NCI-H2227 (cell line): ENCODE measurements around the gene GCG.

Source experiments
- DNase-seq: peaks from one replicate; lab custom pipeline; 2025; ENCODE audit not compliant: unreplicated experiment; lab: John Stamatoyannopoulos, UW

The GCG gene

GRCh38 chr2:162106146-162106551 is 45.9 kb downstream of the GCG start:
- DNase-seq, result no peak

GRCh38 chr2:162103443-162104009 is 48.5 kb downstream of the GCG start:
- DNase-seq, result peak; percentile 73

GRCh38 chr2:162100579-162100978 is 51.5 kb downstream of the GCG start:
- DNase-seq, result no peak

GRCh38 chr2:162099836-162100235 is 52.2 kb downstream of the GCG start:
- no peak for DNase-seq
